HL-60 (cell line): ENCODE results near the gene KLK1.

Experiments used
- DNase-seq, 2 experiments: peaks; one replicate each; pipeline ENCODE4 v3.0.0-alpha.2; 2010 to 2020; ENCODE audit warnings: low read depth in 1 of 2, low spot score in 1 of 2
- H3K27ac ChIP-seq: fragments of 250-450 bp; sonication (Bioruptor Pico); replicated peaks from 2 replicates; pipeline ENCODE4 v1.5.1; 2020; ENCODE audit warnings: mild to moderate bottlenecking, moderate library complexity
- H3K27me3 ChIP-seq: fragments of 250-450 bp; sonication (Bioruptor Pico); 2 replicates; pipeline ENCODE4 v1.5.1; 2021; ENCODE audit warnings: mild to moderate bottlenecking, moderate library complexity; ENCODE audit not compliant: insufficient read depth, poor library complexity, severe bottlenecking
- H3K4me3 ChIP-seq: replicated peaks from 2 replicates; pipeline ENCODE4 v1.5.1; 2011; ENCODE audit warnings: mild to moderate bottlenecking, control low read depth, low read length; ENCODE audit not compliant: insufficient read depth
- CTCF ChIP-seq: IDR thresholded peaks from one replicate; pipeline ENCODE4 v1.5.1; 2011; ENCODE audit warnings: low read length, control low read depth, inconsistent platforms; ENCODE audit not compliant: insufficient read depth
- GABPA ChIP-seq: IDR thresholded peaks from 2 replicates; pipeline ENCODE4 v1.6.1; 2012; ENCODE audit warnings: low read depth
- POLR2AphosphoS5 ChIP-seq: IDR thresholded peaks from 2 replicates; pipeline ENCODE4 v1.6.1; 2012; ENCODE audit warnings: low read depth
- SPI1 ChIP-seq: IDR thresholded peaks from 2 replicates; pipeline ENCODE4 v1.6.1; 2012; ENCODE audit warnings: low read depth, mild to moderate bottlenecking, borderline replicate concordance
- TF ChIP-seq, protein P1 (sequence below): IDR thresholded peaks from 2 replicates; pipeline ENCODE4 v1.6.1; 2012; ENCODE audit warnings: low read depth; ENCODE audit not compliant: insufficient replicate concordance

KLK1 gene

GRCh38 chr19:50791594-50792271 is 31.9 kb downstream of the KLK1 start:
- no peaks in the 10 kb centered on the region for H3K27me3 ChIP-seq
- DNase-seq: no peak
- no peak overlapping the region for H3K27ac ChIP-seq
- TF ChIP-seq SPI1: no peak
- TF ChIP-seq CTCF: no peak
- TF ChIP-seq GABPA: no peak
- no peak for TF ChIP-seq POLR2AphosphoS5
- TF ChIP-seq, protein P1, sequence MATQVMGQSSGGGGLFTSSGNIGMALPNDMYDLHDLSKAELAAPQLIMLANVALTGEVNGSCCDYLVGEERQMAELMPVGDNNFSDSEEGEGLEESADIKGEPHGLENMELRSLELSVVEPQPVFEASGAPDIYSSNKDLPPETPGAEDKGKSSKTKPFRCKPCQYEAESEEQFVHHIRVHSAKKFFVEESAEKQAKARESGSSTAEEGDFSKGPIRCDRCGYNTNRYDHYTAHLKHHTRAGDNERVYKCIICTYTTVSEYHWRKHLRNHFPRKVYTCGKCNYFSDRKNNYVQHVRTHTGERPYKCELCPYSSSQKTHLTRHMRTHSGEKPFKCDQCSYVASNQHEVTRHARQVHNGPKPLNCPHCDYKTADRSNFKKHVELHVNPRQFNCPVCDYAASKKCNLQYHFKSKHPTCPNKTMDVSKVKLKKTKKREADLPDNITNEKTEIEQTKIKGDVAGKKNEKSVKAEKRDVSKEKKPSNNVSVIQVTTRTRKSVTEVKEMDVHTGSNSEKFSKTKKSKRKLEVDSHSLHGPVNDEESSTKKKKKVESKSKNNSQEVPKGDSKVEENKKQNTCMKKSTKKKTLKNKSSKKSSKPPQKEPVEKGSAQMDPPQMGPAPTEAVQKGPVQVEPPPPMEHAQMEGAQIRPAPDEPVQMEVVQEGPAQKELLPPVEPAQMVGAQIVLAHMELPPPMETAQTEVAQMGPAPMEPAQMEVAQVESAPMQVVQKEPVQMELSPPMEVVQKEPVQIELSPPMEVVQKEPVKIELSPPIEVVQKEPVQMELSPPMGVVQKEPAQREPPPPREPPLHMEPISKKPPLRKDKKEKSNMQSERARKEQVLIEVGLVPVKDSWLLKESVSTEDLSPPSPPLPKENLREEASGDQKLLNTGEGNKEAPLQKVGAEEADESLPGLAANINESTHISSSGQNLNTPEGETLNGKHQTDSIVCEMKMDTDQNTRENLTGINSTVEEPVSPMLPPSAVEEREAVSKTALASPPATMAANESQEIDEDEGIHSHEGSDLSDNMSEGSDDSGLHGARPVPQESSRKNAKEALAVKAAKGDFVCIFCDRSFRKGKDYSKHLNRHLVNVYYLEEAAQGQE: no peak
- no peak overlapping the region for H3K4me3 ChIP-seq

GRCh38 chr19:50790922-50791467 is 32.6 kb downstream of the KLK1 start:
- no peak for DNase-seq
- no peak overlapping the region for H3K4me3 ChIP-seq
- H3K27ac ChIP-seq: no peak overlapping the region
- TF ChIP-seq SPI1: no peak
- TF ChIP-seq CTCF: no peak
- no peak for TF ChIP-seq POLR2AphosphoS5
- no peaks in the 10 kb centered on the region for H3K27me3 ChIP-seq

DNA sequence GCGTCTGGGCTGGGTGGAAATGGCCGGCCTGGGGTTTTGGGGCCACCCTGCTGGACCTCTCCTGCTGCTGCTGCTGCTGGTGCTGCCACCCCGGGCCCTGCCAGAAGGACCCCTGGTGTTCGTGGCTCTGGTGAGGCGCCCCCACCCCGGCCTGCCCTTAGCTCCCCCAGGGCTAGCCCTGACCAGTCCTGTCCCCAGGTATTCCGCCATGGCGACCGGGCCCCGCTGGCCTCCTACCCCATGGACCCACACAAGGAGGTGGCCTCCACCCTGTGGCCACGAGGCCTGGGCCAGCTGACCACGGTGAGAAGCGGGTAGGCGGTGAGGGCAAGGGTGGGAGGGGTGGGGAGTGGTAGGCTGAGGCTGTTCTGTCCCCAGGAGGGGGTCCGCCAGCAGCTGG is 33.2 kb downstream of the KLK1 start, which contains the start of gene ACP4:
ACP4 (plus strand) TSS at position 20 of the 400 bp plus-strand sequence; CDS start at position 20, 0 bp downstream.
- TF ChIP-seq GABPA: no peak
- no peak for TF ChIP-seq POLR2AphosphoS5
- TF ChIP-seq CTCF: no peak
- TF ChIP-seq SPI1: no peak
- TF ChIP-seq, protein P1: no peak
- no peaks in the 10 kb centered on the region for H3K27me3 ChIP-seq
- no peak within 1 kb of the TSS for H3K4me3 ChIP-seq
- DNase-seq: no peak
- H3K27ac ChIP-seq: no peak within 1 kb of the TSS
